HS-27A (cell line): ENCODE data around the gene SLC7A11.
A peak's percentile ranks its signal among the peaks of the same experiment; 100 is the strongest.

ENCODE experiments used
- DNase-seq: peaks from one replicate; pipeline ENCODE4 v3.0.0-alpha.2; 2012; ENCODE audit warnings: low read depth, missing footprints

The SLC7A11 gene

DNA sequence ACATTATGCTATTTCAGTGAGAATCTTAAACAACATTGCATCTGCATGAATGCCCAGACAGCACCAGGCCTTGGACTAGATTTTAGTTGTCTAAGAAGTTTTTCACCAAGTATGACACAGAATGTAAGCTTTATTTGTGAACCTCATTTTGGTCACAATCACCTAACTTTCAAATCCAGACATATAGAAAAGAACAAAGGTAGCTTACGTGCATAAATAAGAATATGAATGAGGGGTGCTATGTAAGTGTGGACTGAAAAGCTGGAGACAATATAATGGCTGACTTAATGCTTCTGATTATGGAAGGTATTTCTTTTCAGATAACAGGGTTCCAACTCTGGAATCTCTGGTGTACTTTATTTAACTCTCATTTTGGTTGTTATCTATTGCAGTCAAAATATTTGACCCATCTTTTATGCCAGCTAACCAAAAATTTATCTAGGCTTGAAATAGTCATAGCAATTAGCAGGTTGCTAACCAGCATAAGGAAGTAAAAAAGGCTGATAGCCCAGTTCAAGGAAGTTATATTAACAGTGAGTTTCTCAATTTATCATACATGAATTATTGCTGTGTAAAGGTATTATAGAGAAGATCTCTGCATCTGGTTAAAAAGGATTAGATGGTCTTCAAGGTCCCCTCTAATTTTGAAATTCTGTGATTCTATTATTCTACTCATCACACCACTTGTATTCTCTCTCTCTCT, 36.5 kb downstream of the SLC7A11 start:
- no peak for DNase-seq

DNA sequence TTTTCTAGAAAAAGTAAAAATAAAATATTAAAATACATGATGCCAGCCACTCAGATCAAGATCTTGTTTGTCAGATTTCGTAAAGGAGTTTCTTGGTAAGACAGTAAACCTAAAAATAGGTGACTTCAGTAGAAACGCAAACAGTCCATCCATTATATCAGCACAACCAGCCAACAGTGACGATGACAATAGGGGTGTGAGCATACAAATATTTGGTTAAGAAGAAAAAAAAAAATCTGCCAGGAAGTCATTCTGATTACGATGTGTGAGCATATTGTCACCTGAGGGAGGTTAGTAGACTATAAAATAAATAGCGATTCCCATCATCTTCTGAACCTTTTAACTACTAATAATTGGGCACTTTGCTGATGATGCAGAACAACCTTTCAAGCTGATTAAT, 37.6 kb downstream of the SLC7A11 start:
- DNase-seq, result no peak

DNA sequence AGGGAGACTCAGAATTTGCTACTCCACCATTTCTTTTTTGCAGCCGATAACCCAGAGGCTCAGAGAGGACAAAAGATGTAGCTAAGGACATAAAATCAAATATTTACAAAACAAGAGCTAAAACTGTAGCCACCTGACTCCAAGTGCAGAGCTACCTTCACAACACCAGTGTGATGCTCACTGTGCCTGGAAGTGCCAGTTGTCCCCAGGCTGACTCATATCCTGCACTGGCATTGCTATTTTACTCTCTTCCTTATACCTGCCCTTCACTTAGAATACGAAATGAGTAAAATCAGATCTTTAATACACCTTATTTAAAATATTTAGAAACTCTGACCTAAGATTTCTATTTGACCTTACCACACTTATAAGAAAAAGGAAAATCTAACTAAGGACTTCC, 39.5 kb downstream of the SLC7A11 start:
- no peak for DNase-seq

DNA sequence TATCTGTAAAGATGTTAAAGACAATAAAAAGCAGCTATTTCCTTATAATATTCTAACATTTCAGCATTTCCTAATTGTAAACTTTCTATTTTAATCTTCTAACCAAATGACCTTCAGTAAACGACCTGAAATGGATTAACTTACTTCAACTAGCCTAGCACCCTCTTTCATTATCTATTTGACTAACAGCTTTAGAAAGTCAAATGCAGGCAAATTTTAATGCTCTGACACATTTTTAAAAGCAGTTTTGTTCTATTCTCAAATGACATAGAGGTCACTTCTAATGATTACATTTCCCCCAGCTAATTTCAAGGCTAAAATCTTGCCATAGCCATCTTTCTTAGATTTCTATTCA, 41.9 kb downstream of the SLC7A11 start:
- no peak for DNase-seq

DNA sequence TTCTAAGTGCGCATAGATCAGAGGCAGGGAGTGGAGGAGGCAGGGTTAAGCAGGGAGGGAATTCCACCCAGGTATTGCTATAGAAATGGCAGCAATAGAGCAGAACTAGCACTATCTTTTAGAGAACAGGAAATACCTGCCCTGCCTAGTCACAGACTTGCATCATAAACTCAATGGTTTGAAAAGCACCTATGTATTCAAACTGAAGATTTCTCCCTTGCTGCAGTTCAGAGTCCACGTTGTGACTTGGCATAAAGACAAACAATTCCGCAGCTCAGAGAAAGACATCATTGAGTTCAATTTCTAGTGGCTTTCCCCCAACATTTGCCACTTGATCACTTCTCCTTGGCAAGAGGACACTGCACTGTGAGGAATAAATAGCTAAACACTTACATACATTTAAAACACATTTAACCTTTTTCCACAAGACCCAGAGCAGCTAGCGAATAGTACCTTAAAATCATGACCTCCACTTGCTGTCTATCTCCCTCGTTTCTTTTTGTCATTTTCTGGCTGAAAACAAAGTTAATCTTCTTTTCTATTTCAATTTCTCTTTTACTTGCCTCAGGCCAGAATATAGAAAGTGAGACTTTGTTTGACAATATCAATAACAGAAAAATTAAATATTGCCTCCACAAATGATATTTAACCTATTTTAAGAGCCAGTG, 42.4 kb downstream of the SLC7A11 start:
- DNase-seq, result no peak

DNA sequence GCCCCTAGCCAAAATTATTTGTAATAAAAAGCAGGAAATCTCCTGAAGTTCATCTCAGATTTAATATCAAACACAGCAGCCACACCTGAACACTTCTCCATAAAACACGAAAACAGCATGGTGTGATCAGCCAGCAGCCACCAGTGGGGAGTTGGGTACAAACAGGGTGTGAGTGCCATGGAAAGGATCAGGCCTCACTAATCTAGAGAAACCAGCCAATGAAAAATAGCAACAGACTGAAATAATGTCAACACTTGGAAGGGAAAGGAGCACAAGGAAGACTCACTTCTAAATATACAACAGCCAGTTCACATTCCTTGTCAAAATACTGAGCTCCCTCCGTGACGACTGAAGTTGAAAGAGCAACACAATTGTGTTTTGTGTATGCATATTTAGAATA, 46.0 kb downstream of the SLC7A11 start:
- no peak for DNase-seq

DNA sequence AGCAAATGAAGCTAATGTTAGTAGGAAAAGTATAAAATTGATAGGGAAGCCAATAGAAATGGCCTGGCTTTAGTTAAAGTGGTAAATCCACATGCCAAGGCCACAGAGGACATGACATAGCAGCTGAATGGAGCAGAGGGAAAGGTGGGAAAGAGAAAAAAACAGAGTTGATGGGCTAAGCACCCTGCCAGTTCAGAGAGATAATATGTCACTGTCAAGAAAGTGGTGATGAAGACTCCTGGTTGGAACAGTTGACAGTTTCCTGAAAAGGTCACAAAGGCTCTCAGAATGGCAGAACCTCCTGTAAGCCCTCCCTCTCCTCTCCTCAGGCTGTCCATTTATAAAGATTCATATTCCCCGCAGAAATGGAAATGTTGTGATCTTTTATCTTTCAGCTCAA, 48.2 kb downstream of the SLC7A11 start:
- DNase-seq, result no peak

DNA sequence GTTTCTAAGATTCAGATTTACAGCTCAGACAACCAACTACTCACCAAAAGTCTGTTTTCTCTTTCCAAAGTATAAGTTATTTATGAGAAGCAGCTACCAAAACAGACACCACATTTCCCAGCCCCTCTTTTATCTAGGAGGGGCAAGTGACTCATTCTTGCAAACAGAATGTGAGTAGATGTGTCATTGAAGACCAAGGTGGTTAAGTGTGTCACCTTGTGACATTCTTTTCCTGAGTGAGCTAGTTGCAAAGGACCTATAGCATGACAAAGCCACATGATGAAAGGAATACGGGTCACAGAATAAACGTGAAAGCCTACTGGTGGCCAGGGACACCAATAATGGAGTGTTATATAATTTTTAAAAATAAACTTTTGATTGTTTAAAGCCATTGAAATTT, 50.0 kb downstream of the SLC7A11 start:
- peak; percentile 15 for DNase-seq

DNA sequence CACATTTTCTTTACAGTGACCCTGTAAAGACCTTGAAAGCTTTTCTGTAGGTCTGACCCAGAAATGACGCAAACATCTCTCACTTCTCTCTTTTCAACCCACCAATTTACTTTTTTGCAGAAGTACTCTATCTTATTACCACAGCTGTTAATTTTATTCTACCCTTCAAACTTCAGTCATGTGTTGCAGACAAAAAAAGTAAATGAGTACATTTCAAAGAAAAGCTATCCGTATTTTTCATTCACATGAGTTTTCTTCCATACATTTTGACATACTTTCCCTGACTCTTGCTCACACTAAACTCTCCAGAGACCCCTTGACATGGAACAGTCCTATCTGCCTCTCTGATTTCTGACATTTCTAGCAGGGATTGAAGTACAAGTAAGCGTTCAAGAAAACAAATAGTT, 51.7 kb downstream of the SLC7A11 start:
- no peak for DNase-seq

DNA sequence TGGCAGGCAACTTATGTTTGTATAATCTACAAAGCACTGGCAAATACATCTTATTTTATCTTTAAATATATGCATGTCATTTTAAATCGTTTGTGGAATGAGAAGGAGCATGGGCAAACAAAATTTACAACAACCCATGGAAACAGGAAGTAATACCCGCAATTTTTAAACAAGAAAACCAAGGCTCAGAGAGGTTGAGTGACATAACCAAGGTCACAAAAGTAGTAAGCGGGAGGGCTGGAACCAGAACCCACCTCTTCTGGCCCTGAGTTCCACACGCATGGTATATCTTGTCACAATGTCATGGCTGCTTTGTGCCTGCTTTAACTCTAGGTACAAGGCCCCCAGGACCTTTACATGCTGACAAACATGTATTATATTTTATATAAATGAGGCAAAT, 52.9 kb downstream of the SLC7A11 start:
- no peak for DNase-seq

DNA sequence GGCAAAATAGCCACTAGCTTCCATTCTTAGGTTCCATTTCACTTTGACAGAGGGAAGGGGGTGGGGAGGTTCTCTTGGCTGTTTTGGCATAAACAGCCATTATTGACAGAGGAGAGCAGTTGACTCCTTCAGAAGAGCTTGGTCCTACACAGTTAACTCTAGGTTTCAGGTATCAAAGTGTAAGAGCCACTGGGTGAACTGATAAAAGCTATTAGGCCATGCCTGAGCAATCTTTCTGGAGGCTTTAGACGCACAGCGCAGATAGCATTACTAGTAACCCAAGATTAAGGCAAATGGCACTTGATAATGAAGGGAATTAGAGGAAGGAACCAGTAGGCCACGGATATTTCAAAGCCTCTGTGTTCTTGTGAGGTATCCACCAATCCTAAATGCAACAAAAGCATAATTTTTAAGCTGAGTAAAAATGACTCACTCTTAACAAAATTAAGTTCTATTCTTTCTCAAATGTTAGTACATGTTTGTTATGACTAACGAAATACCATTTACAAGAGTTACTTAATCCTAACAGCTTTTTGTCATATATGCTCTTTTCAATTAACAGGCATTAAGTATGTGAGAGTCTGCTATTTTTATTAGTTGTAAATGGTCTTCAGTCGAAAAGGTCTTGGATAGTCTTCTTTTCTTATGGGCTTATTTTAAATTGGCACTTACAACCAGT, 53.6 kb downstream of the SLC7A11 start:
- DNase-seq, result no peak

DNA sequence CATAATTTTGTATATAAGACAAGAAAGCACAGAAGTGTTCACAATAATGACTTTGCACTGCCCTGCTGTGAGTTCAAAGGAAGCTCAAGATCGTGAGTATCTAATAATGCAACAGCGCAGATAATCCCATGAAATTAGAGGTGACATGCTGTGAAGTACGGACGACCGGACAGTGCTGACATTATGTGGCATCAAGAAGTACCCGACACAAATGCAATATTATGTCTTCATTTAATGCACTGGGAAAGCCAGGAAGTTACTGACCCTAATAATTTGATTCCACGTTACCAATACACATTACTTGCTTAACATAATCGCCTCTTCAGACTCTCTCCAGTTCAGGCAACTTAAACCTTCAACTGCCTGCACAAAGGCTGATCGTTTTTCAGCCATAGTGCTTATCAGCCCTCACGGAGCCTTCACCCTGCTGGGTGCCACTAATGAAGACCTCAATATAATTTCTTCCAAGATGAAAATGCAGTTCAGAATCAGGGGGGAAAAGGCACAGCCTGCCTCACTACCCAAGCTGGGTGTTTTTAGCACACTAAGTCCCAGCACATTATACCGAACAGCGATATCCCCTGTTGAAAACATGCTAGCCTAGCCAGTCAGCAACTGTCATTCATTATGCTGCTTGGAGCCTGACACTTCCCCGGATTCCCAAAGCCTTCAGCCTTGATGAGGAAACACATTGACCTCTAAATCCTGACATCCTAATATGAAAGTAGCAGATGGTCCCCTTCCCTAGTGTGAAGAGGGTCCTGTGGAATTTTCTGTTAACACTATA, 56.1 kb downstream of the SLC7A11 start:
- no peak for DNase-seq

DNA sequence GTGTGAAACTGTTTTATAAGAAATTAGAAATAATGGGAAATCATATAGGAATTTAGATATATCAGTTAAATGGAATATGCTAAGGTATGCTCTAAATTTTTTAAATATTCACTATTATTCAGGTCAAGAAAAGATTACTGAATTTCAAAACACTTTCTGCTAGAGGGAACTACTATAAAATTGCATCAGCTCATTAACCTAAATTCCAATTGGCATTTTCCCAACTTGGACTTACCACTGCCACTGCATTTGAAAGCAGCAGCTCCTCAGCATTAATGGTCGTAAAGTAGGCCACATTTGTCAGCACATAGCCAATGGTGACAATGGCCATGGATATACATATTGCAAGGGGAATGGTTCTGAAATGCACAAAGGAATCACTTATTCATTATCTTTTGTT, 57.3 kb downstream of the SLC7A11 start:
- DNase-seq, result no peak

DNA sequence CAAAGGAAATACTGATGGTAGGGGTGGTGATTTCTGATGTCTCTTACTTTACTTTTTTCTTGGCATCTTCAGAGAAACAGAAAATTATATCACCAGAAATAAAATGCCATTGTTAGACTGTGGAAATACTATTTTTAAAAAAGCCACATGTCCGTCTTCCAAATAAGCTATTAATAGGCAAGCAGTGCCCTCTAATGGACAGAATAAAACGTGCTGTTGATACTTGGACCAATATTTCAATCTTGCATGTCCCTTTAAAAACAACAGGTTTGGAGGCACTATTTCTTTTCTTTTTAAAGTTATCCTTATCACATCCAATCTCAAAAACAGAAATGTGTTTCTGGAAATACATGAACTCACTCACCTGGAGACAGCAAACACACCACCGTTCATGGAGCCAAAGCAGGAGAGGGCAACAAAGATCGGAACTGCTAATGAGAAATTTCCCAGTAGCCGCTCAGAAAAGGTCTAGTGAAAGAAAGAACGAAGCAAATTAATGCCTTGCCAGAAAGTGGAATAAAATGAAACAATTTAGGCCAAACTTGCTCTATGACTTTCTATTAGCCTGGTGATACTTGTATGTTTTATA, 59.2 kb downstream of the SLC7A11 start:
- DNase-seq, result no peak

DNA sequence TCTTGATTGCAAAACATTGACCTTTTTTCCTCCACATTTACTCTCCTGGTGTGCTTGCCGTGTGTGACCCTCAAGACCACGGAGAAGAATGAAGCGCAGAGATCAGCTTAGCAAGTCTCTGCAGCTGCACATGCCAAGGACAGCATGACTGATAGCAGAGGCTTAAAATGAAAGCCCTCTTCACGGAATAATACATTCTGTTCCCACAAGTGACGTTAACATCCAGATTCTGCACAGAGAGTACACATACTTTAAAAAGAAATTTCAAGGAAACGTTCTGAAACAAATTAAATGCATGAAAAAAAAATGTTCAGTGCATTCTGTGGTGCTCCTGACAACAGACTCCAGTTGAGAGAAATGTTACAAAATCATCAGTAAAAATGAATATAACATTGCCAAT, 60.9 kb downstream of the SLC7A11 start:
- DNase-seq, result no peak

DNA sequence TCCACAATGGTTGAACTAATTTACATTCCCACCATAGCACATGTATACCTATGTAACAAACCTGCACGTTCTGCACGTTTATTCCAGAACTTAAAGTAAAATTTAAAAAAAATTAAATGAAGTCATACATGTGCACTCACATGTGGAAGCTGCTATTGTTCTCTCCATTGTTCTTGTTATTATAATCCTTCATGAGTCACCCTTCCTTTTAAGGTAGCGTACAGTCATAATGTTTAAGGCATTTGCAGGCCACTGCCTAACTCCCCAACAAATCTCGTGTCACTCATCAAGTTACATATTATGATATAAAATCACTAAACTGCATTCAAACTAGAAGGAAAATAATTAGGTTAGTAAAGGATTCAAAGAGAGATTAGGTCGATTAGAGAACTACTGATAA, 63.6 kb downstream of the SLC7A11 start:
- DNase-seq, result no peak

DNA sequence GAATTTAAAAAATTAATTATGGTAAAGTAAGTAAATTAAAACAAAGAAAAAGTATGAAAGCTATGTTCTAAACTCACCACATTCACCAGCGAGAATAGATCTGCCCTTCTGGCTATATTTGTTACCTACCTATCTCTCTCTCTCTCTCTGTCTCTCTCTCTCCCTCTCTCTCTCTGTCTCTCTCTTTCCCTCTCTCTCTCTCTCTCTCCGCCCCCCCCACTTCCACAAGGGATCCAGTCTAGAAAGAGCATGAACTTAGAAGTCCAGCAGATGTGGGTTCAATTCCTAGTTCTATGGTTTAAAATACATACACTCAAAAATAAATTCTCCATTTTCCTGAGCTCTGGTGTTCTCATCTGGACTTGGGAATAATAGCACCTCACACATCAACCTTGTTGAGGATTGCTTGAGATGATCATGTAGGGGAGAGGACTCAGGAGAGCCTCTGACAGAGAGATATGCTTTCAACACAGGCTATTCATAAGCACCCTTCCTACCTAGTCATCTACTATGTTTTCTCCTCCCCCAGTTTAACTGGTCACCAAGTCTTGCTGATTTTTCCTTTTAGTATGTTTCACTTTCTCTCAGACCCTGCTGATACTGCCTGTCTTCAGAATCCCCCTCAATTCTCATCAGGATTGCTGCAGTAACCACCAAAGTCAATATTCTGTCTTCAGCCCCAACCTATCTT, 64.7 kb downstream of the SLC7A11 start:
- DNase-seq, result no peak

DNA sequence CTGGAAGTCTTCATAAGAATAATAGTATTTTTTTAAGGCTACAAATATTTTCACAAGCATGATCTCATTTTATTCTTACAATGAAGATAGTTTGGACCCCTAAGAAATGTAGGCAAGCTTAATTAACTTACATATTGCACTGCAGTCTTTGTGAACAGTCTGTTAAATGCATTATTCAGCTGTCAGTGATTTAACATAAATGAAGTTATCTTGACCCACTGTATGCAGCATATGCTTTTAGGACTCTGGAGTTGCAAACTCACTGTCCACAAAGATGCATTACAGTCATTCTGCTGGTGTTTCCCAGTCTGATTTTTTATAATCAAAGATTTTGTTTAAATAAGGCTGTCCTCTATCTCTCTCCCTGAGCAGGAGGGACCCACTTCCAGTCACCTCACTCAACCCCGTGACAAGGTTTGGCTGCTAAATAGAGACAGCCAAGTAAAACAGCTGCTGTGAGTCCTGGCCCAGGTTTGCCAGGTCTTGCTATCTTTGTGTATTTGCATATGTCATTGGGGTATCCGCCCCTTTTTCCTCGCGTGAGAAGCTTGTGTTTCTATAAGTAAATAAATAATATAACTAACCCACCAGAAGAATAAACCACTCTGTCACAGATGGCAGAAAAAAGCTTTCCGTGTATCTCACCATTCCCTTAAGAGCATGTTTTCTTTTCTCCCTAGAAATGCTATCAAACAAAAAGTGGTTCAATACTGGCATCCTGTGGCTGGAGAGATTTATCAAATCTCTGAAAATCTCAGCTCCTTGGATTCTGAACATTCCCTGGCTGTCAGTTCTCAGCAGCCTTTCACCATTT, 67.0 kb downstream of the SLC7A11 start:
- DNase-seq, result no peak

DNA sequence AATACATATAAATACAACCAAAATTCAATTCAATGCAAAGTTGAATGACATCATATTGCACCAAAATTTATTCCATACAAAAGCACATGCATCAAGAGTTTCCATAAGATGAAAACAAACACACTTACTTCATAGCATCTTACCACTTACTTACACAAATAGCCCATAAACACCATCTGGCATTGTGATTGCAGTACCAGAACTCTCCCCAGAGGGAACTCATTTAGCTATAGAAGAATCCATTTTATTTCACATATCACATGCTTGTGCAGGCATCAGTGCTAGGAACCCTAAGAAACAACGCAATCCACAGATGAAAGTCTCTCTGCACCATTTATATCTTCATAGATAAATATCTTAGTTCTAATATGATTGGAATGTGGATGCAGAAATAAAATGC, 77.9 kb downstream of the SLC7A11 start:
- no peak for DNase-seq

DNA sequence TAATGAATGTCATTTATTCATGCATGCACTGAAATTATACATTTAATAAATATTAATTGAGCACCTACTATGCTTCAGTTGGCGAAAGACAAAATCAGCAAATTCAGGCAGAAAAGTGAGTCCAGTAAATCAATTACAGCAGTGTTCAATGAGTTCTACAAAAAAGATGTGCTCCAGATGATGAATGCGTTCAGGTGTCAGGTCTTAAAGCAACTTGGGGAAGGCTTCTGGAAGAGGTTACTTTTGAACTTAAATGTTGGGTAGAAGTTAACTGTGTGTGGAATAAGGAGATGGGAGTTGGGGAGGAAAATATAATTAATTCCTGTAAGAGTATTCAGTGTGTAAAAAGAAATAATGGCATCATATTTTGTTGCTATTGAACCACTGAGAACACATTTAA, 79.0 kb downstream of the SLC7A11 start:
- no peak for DNase-seq

DNA sequence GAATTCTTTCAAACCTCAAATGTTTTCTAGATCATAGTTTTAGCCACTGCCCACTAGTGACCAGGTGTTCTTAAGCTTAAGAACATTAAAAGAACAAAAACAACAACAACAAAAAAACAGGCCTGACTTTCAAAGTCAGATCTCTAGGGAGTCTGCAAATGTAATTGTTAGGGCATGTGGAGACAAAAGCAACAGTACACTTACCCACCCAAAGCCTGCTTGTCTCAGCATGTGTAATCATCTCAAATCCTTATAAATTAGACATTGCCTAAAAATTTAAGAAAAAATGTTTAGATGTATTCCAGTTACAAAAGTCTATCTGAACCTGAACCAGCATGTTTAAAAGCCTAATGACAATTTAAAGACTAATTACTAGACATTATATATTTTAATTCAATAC, 79.9 kb downstream of the SLC7A11 start:
- DNase-seq, result no peak
